GM21717 (cell line): Measurements from ENCODE around the gene CRIP2.

Experiments used
- ATAC-seq: cut with Tn5 transposase; IDR thresholded peaks from one replicate; pipeline ENCODE4 v1.9.1; 2021; ENCODE audit warnings: mild to moderate bottlenecking, moderate library complexity; ENCODE audit not compliant: unreplicated experiment

The CRIP2 gene

GRCh38 chr14:105496831-105497591 is 22.4 kb downstream of the CRIP2 start:
- no peak for ATAC-seq

GRCh38 chr14:105497671-105498429 is 23.2 kb downstream of the CRIP2 start:
- ATAC-seq: no peak

- no peak for ATAC-seq
These were observed 24.0 kb downstream of the CRIP2 start for GRCh38 chr14:105498430-105499255.

GRCh38 chr14:105499256-105500035 is 24.8 kb downstream of the CRIP2 start:
- ATAC-seq: no peak

- ATAC-seq: no peak
These were observed 25.6 kb downstream of the CRIP2 start for GRCh38 chr14:105500036-105500725.

- no peak for ATAC-seq
These were observed 26.1 kb downstream of the CRIP2 start for GRCh38 chr14:105500726-105501101.

- ATAC-seq: no peak
These were observed 27.1 kb downstream of the CRIP2 start for GRCh38 chr14:105501504-105502291.

- ATAC-seq: no peak
These were observed 28.1 kb downstream of the CRIP2 start for GRCh38 chr14:105502446-105503295.

GRCh38 chr14:105503296-105503640 is 28.6 kb downstream of the CRIP2 start:
- no peak for ATAC-seq

GRCh38 chr14:105503935-105504692 is 29.5 kb downstream of the CRIP2 start:
- ATAC-seq: no peak

GRCh38 chr14:105505101-105505500 is 30.5 kb downstream of the CRIP2 start:
- ATAC-seq: no peak

GRCh38 chr14:105507247-105507646 is 32.6 kb downstream of the CRIP2 start:
- no peak for ATAC-seq

- ATAC-seq: no peak
These were observed 33.4 kb downstream of the CRIP2 start for GRCh38 chr14:105508069-105508468.

GRCh38 chr14:105508601-105509000 is 34.0 kb downstream of the CRIP2 start:
- ATAC-seq: no peak

GRCh38 chr14:105517096-105517495 is 42.5 kb downstream of the CRIP2 start:
- no peak for ATAC-seq

- ATAC-seq: no peak
These were observed 45.5 kb downstream of the CRIP2 start for GRCh38 chr14:105519946-105520698.

GRCh38 chr14:105525326-105525725 is 50.7 kb downstream of the CRIP2 start:
- ATAC-seq: no peak
